ENCODE data around the gene GRPEL1. TPM values are rescaled to one million over a fixed set of nuclear protein-coding genes. Genes with fewer than 3 reads are reported as not detected.
A peak's percentile ranks its signal among the peaks of the same experiment; 100 is the strongest.

GRPEL1 gene
- total and polyA plus RNA-seq, 2 of the 8 experiments (the other 6 are each of a cell fraction or from before 2014, with no cell fraction given) = 13.5 to 39.9 TPM

GRCh38 chr4:7021930-7022664, 45.8 kb downstream of the GRPEL1 start:
- FAIRE-seq (no peak), DNase-seq (ENCODE audit: low read depth in 1 of 2, low spot score in 2 of 2) (no peak)
- POLR2A ChIA-PET (ENCODE audit: partially characterized antibody) = no interaction called here
- Histone ChIP-seq H2BK120ac (replicated peaks; ENCODE audit: low read depth, low read length) (no peak overlapping the region), H3K23ac (ENCODE audit: insufficient read length) (no peak overlapping the region), H2BK20ac (ENCODE audit: low read length) (no peak overlapping the region), H4K5ac (ENCODE audit: insufficient read length, low read depth, low read length) (no peak overlapping the region), H4K8ac (ENCODE audit: extremely low read depth, insufficient read depth, low read length) (no peak overlapping the region), H2BK15ac (ENCODE audit: low read length) (no peak overlapping the region), H2AFZ (ENCODE audit: low read length) (no peak overlapping the region), H3K4ac (replicated peaks; ENCODE audit: insufficient read length, low read depth, low read length) (no peak overlapping the region), H2AK5ac (ENCODE audit: low read depth, low read length) (0 out of 2 replicates have a peak overlapping the region, but pooled peaks have one; percentile 40), H4K91ac (replicated peaks; ENCODE audit: insufficient read length, low read length) (no peak overlapping the region), H3K27ac (ENCODE audit: low read depth, low read length) (no peak overlapping the region), H3K23me2 (ENCODE audit: low read depth, low read length) (peaks cover under 1% of the 10 kb centered on the region; the same call in 1 of the 2 replicates), H2BK12ac (ENCODE audit: low read depth, low read length) (no peak overlapping the region), H3K4me1 (replicated peaks in 1 of 4; ENCODE audit: control insufficient read depth in 3 of 4, insufficient read depth in 4 of 4, low read length in 3 of 4) (no peaks in the 10 kb centered on the region; a peak in 1 of 7 replicates), H2BK5ac (ENCODE audit: low read depth, low read length) (peak overlapping the region; percentile 39; the same call in 1 of the 2 replicates), H3K36me3 (ENCODE audit: control insufficient read depth in 2 of 4, insufficient read depth in 4 of 4, low read length in 3 of 4) (peaks cover 0 to 23% (median 6%) of the 10 kb centered on the region in 4 experiments; a peak in 6 of 8 replicates), H3K56ac (replicated peaks; ENCODE audit: insufficient read length, low read depth, low read length) (no peak overlapping the region), H3K27me3 (replicated peaks in 1 of 4; ENCODE audit: control insufficient read depth in 3 of 4, extremely low read depth in 1 of 4, insufficient read depth in 3 of 4, low read length in 3 of 4) (no peaks in the 10 kb centered on the region), H4K20me1 (replicated peaks in 1 of 2; ENCODE audit: control insufficient read depth in 1 of 2, insufficient read depth in 2 of 2, low read length in 2 of 2) (peaks cover 6 to 24% of the 10 kb centered on the region in 2 experiments), H3K79me1 (ENCODE audit: low read depth, low read length) (peaks cover 4% of the 10 kb centered on the region), H3K18ac (ENCODE audit: extremely low read depth, low read length) (no peak overlapping the region), H3K14ac (ENCODE audit: insufficient read length) (no peak overlapping the region), H3K9me3 (ENCODE audit: insufficient read depth in 2 of 2, low read depth in 1 of 2, low read length in 1 of 2) (no peaks in the 10 kb centered on the region), H3K4me3 (ENCODE audit: extremely low read depth in 1 of 4, insufficient read depth in 2 of 4, low read depth in 3 of 4, low read length in 4 of 4) (no peak overlapping the region), H3K79me2 (ENCODE audit: control insufficient read depth in 1 of 2, insufficient read depth in 2 of 2, low read length in 2 of 2) (no peaks in the 10 kb centered on the region), H3K4me2 (ENCODE audit: insufficient read depth in 1 of 2, low read depth in 2 of 2, low read length in 2 of 2) (no peak overlapping the region), H3K9ac (replicated peaks in 1 of 4; ENCODE audit: extremely low read depth in 1 of 4, low read depth in 3 of 4, low read length in 3 of 4) (no peak overlapping the region)
- 93% methylated on average over 13 of the region's 13 CpGs; no CpG with 5 or more reads in 1 of the 2 experiments for WGBS, 2 experiments (ENCODE audit: extremely low coverage in 1 of 2, insufficient coverage in 1 of 2, insufficient read length in 1 of 2, insufficient replicate concordance in 2 of 2, low coverage in 1 of 2, low lambda C conversion rate in 2 of 2, missing lambda C conversion rate in 1 of 2)
- CTCF ChIA-PET (ENCODE audit: partially characterized antibody) = interaction anchor here (1.6 kb wide), 1 partner anchor 49 kb away, joined by 5 read pairs; no protein-coding TSS in a partner anchor
- TF ChIP-seq CBX8 (IDR thresholded peaks at IDR 0.05; ENCODE audit: borderline replicate concordance, low read depth, low read length) (no peak), RBBP5 (IDR thresholded peaks at IDR 0.05; ENCODE audit: borderline replicate concordance, low read depth, low read length) (no peak), TCF12 (IDR thresholded peaks at IDR 0.05; ENCODE audit: low read depth, low read length) (no peak), EZH2 (IDR thresholded peaks at IDR 0.05; ENCODE audit: low read depth, low read length, severe bottlenecking) (no peak), BCL11A (IDR thresholded peaks at IDR 0.05; ENCODE audit: low read depth in 2 of 2, low read length in 2 of 2) (no peak), BRCA1 (IDR thresholded peaks at IDR 0.05; ENCODE audit: low read depth, low read length) (no peak), E2F6 (IDR thresholded peaks at IDR 0.05) (no peak)
- TF ChIP-seq, protein P1, sequence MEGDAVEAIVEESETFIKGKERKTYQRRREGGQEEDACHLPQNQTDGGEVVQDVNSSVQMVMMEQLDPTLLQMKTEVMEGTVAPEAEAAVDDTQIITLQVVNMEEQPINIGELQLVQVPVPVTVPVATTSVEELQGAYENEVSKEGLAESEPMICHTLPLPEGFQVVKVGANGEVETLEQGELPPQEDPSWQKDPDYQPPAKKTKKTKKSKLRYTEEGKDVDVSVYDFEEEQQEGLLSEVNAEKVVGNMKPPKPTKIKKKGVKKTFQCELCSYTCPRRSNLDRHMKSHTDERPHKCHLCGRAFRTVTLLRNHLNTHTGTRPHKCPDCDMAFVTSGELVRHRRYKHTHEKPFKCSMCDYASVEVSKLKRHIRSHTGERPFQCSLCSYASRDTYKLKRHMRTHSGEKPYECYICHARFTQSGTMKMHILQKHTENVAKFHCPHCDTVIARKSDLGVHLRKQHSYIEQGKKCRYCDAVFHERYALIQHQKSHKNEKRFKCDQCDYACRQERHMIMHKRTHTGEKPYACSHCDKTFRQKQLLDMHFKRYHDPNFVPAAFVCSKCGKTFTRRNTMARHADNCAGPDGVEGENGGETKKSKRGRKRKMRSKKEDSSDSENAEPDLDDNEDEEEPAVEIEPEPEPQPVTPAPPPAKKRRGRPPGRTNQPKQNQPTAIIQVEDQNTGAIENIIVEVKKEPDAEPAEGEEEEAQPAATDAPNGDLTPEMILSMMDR (IDR thresholded peaks at IDR 0.05; ENCODE audit: control extremely low read depth in 1 of 3, insufficient read depth in 1 of 3, low read depth in 1 of 3, low read length in 3 of 3) = no peak
